GM19240 (cell line): ENCODE results near the gene KHK.
A peak's percentile ranks its signal among the peaks of the same experiment; 100 is the strongest.

Source experiments
- DNase-seq: peaks from one replicate; pipeline ENCODE4 v3.0.0; 2011; ENCODE audit warnings: low spot score; ENCODE audit not compliant: insufficient read length

KHK gene

DNA sequence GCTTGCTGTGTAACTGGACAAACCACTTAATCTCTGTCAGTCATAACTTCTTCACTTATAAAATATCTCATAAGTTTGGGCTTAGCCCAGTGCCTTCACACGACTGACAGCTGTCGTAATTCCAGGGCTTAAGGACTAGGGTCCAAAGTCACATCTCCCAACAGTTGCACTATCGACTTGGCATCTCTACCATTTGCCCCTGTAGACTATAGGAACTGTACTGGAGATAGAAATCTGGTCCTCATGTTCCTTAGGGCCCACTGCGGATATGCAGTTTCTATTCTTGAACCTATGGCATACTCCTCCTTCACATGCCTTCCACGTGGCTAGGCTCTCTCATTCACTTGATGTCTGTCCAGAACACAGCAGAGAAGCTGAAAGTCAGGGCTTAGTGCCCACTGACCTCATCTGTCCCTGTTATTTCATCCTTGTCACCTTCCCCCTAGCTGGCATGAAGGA lies 39.7 kb downstream of the KHK start:
- no peak for DNase-seq

DNA sequence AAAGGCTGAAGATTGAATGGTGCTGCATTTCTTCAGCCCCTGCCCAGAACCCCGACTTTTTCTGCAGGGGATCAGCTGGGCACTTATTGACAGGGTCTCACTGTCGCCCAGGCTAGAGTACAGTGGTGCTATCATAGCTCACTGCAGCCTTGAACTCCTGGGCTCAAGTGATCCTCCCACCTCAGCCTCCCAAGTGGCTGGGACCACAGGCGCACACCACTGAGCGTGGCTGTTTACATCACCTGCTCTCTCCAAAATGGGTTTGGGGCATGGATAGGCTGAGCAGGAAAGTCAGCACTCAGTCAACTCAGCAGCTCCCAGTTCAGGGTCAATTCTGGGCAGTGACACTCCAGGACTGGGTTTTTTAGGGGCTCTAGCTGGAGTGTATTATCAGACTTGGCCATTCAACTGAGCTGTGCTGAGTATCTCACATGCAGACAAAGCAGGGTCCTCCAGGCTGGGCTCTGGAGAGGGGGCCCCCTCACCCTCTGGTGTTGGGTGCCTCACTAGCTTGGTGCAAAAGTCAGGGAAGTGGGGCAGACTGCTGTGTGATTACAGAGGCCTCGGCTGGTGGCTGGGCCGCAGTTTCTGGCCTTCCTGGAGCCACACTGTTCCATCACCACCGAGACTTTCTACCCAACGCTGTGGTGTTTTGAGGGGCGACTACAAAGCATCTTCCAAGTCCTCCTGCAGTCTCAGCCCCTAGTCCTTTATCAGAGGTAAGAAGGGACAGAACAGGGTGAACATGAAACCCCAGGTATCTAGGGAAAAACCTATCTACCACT lies 41.5 kb downstream of the KHK start:
- no peak for DNase-seq

DNA sequence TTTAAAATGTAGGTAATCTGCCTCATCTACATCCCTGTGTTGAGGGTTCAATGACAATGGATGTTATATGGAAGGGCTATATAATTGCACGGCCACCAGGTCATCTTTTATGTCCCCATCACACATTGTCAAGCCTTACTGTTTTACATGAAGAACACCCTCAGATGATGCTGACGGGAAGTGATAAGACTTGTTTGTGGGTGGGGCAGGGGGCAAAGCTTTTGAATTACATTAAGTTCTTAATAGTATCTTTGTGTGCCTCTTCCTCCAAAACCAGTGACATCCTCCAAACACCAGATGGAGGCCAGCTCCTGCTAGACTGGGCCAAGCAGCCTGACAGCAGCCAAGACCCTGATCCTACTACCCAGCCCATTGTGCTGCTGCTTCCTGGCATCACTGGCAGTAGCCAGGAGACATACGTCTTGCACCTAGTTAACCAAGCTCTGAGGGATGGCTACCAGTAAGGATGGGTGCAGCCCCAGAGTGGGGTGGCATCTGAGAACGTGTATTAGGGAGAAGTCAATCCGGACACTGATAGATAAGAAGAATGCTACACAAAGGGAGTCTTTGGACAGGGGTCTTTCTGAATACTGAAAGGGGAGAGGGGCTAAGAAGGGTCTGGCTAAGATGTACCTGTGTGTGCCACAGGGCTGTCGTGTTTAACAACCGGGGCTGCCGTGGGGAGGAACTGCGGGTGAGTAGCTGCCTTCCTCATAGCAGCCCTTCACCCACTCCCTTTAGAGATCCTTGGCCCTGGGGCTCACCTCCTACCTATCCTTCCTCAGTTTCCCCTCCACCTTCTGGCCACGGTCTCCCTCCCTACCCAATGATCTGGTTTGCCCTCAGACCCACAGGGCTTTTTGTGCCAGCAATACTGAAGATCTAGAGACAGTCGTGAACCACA lies 42.3 kb downstream of the KHK start:
- DNase-seq = no peak

DNA sequence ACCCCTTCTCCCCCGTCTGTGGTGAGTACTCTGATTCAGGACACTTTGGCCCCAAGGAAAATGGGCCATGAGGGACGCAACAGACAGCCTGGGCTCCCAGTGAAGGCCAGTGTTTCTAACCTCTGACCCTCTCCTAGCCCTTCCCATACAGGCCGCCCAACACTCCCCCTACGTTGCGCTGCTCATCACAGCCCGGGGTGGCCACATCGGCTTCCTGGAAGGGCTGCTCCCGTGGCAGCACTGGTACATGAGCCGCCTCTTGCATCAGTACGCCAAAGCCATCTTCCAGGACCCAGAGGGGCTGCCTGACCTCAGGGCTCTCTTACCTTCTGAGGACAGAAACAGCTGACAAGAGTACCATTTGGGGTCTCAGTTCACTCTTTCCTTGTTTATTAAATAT lies 43.8 kb downstream of the KHK start:
- no peak for DNase-seq

DNA sequence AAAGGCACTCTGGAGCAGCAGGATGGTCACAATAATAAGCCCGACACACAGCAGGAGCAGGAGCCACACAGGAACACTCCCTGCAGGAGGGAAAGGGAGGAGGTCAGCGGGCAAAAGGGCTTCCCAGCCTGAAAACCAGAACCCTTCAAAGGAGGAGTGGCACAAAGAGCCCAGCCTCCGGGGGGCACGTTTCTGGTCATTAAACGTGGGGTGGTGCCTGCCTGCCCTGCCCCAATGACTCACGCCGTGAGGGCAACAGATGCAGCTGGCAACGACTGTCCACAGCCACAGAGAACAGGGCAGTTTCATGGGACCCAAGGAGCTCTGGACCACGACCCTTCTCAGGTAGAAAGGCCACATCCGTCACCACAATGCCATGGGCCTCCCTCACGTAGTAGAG lies 44.9 kb downstream of the KHK start:
- DNase-seq = no peak

DNA sequence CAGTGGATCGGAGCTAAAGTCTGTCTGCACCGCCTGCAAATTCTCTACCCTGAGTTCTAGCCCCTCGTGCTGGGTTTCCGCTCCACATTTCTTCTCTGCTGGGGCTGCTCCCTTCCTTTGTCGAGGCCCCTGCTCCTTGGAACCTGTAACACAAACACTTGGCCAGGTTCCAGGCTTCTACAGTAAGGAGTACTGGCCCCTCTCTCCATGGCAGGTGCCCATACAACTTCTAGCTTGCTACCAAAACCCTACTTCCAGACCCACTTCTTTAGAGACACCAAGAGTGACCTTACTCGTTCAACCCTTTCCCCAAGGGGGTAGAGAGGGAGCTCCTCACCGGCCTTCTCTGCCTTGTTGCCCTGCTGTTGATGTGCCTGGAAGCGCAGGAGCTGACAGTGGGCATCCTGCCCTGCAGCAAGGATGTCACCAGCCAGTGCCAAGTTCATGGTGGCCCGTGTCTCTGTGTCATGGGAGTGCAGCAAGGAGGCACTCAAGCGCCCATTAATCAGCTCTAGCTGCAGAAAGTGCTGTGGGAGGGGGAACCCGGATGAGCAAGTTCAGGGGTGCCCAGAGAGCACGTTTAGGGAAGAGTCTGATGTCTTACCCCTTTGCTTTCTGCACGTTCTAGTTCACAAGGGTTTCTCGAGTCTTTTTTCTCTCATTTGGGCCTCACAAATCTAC lies 46.8 kb downstream of the KHK start:
- peak; percentile 33 for DNase-seq

DNA sequence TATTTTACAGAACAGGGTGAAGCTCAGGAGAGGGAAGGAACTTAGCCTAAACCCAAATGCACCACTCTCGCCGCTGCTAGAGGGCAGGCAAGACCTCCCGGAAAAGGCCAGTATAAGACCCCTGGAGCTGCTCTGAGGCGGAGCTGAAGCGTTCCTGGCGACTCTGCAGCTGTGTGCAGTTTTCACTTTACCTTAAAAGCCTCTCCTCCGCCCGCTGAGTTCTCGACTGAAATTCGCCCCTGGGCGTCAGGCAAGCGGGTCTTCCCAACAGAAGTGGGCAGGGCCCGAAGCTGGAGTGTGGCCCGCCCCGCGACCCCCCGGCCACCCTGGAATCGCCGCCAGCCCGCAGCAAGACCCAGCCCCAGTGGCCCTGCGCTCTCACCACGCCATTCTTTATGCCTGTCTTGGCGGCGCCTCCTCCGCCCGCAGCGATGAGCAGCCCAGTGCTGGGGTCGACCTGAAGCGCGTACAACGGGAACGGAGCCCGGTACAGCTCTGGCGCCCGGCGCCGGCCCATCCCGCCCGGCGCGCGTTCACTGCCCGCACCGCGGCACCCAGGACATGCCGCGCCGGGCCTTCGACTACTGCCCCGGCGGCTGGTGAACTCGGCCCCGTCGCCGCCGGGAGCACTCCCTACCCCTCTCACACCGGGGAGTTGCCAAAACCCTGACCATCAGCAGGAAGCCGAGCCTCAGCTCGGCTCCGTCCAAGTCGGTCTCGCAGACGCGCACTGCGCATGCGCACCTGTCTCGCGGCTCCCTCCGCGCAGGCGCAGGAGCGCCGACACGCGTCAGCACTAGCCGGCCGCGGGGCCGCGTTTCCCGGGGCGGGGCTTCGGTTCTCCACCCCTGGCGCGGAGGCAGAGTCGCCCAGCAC lies 47.6 kb downstream of the KHK start, which contains the start of gene PREB:
PREB (minus strand) TSS at position 732 of the 876 bp plus-strand sequence; CDS start at position 517, 215 bp downstream.
- DNase-seq = peak; percentile 94

DNA sequence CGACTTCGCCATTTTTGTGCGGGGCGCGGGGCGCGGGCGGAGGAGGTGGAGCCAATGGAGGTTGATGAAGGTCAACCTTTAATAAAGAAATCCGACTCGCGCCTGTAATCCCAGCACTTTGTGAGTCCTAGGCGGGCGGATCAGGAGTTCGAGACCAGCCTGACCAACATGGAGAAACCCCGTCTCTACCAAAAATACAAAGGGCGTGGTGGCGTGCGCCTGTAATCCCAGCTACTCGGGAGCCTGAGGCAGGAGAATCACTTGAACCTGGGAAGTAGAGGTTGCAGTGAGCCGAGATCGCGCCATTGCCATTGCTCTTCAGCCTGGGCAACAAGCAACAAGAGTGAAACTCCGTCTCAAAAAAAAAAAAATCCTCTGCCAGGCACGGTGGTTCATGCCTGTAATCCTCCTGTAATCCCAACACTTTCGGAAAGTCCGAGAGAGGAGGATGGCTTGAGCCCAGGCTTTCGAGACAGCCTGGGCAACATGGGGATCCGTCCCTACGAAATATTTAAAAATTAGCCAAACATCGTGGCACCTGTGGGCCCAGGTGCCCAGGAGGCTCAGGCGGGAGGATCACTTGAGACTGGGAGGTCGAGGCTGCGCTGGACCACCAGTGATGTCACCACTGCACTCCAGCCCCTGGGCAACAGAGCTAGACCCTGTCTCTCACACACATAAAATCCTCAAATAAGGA lies 48.4 kb downstream of the KHK start:
- no peak for DNase-seq

DNA sequence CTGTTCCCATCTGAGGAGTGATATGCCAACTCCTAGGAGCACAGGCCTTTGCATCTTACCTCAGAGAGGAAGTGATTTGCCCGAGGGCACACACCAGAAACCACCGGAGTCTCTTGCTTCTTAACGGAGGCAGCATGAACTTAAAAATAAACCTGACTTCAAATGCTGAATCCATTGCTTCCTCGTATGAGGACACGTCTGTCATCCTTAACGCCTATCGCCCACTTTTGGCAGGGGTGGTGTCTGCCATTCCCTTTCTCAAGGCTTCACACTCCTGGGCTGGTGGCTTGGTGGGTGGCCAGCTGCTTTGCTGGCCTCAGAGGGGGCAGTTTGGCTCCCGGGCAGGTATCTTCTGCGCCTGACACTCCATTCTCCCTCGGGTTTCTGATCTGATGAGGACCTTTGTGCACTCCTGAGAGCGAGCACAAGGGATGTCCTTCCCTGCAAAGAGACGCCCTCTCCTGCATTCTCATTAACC lies 48.9 kb downstream of the KHK start:
- DNase-seq = no peak

DNA sequence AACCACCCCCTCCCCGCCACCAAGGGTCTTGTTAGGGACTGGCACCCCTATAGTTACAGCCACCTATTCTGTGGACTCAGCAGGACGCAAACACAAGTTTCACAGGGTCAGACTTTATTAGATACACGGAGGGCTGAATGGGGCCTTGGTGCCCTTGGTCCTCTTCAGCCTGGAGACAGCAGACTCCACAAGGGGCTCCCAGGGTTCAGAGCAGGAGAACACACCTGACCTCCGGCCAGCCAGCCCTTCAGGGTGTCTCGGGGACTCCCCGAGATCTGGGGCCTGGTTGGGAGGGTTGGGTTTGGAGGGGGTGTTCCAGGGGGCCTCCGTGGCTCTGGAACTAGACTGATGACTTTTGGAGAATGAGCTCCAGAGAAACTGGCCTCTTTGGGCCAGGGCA lies 50.2 kb downstream of the KHK start:
- DNase-seq = no peak

DNA sequence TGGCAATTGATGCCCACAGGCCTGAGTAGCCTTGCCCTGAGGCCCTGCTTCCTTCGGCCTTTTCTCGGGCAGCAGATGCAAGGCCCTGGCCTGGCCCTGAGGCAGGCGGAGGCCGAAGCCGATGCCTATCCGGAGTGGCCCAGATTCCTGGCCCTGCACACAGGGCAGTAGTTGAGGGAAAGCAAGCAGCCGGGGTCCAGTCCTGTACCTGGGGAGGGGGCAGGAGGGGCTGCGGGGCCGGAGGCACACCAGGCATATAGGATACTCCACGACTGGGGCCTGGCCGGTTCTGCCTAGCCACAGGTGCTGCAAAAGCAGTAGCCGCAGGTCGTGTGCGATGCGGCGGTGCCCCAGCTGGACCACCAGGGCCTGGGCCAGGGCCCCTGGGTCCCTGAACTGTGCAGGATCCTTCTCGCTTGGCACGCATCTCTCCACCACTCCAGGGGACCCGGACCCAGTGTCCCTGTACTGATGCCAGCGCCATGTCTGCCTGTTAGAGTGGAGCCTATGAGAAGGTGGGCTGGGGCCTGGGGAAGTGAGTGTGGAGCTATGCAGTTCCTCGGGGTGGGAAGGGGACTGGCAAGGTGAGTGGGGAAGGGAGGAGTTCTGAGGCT lies 50.9 kb downstream of the KHK start:
- DNase-seq = no peak

DNA sequence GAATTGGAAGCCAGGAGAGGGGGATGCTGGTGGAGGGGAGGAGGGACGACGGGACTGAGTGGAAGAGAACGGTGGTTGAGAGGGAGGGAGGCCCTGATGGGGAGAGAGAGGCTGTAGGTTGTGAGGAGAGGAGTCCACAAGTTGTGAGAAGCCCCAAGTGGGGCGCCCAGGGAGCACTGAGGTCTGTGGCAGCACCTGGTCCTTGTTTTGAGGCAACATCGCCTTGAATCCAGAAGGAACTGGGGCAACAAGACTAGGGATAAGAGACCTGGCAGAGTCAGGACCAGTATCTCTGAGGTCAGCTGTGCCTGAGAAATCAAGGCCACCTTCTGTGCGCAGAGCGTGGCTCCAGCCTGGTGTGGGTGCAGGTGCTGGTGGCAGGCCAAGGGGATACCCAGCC lies 51.5 kb downstream of the KHK start:
- DNase-seq = no peak

DNA sequence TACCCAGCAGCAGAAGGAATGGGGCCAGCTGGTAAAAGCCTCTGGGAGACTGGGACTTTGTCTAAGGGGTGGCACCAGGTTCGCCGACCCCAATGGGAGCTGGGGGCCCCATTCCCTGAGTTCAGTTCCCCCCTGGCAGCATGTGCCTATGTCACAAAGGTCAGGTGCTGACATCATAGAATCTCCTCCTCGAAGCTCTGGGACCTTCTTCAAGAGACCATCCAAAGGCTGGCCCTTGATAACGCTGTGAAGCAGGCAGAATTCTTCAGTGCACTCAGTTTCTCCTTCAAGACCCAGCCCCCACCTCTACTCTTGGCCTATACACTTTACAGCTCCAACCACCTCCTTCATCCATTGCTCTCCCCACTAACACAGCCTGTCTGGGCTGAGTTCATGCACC lies 52.7 kb downstream of the KHK start, which contains the start of gene PRR30:
PRR30 (minus strand) TSS at position 101 of the 400 bp plus-strand sequence. CDS start 1,081 bp downstream, outside the sequence.
- DNase-seq = no peak

DNA sequence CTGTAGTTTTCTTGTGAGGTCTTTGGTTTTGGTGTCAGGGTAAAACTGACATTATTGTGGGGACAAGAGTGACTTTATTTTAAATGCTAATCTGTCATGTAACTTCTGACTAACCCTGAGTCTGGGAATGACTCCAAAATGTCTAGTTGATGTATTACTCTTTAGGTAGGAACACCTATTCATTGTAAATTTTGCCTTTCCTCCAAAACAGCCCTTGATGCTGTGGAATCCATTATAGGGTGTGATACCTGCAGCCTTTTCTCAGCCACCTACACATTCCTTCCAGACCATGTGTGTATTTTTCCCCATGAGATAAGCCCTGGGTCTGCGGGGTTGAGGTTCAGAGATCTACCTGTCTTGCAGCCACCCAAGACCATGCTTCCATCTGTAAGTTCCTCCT lies 56.7 kb downstream of the KHK start:
- no peak for DNase-seq

DNA sequence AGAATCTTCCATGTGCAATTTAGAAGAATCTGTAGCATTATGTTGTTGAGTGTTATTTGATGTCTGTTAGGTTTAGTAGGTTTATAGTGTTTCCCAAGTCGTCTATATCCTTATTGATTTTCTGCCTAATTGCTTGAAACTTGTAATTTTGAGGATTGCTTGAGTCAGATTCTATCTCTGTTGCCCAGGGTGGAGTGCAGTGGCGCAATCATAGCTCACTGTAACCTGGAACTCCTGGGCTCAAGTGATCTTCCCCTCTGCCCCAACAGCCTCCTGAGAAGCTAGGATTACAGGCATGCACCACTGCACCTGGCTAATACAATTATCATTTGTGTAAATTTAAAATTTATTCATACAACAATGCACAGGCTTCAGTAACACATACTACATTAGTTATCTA lies 59.1 kb downstream of the KHK start:
- DNase-seq = no peak

DNA sequence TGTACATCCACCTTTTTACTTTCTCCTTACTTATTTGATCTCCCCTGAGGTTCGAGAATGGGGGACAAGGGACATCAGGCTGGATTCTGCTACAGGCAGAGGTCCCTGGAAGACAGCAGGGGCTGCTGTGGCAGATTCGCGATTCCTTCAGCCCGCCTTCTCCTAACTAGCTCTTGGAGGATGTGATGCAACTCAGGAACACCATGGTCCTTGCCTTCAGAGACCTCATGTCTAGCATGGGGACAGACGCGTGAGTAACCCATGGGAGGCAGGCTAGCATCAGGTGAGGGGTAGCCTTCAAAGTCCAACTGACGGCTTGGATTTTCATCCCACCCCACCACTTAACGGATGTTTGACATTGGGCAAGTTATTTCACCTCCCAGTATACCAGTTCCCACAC lies 61.4 kb downstream of the KHK start:
- DNase-seq = no peak

DNA sequence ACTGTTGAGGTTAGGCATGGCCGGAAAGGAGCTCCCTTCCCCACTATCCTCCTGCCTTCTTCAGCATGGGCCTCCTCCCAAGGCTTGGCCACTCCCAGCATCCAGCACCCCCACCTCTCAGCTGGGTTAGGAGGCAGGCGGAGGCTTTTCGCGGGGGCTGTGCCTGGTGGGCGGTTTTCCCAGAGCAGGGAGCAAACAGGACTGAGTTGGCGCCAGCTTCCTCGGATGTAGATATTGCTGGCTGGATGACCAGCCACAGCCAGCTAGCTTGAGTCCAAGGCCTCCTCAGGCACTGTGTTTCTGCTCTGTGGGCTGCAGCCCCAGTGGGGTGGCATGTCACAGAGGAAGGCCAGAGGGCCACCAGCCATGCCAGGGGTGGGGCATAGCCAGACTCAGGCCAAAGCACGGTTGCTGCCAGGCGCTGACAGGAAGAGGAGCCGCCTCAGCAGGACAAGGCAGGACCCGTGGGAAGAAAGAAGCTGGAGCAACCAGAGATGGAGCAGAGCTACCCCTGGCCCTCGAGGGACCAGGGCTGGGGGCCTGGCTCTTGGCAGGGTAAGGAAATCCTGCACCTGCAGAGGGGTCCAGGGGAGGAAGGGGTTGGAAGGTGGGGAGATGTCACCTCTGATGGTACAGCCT lies 62.3 kb downstream of the KHK start, which contains the start of gene TCF23:
TCF23 (plus strand) TSS at position 204 of the 639 bp plus-strand sequence; CDS start at position 334, 130 bp downstream.
- no peak for DNase-seq

DNA sequence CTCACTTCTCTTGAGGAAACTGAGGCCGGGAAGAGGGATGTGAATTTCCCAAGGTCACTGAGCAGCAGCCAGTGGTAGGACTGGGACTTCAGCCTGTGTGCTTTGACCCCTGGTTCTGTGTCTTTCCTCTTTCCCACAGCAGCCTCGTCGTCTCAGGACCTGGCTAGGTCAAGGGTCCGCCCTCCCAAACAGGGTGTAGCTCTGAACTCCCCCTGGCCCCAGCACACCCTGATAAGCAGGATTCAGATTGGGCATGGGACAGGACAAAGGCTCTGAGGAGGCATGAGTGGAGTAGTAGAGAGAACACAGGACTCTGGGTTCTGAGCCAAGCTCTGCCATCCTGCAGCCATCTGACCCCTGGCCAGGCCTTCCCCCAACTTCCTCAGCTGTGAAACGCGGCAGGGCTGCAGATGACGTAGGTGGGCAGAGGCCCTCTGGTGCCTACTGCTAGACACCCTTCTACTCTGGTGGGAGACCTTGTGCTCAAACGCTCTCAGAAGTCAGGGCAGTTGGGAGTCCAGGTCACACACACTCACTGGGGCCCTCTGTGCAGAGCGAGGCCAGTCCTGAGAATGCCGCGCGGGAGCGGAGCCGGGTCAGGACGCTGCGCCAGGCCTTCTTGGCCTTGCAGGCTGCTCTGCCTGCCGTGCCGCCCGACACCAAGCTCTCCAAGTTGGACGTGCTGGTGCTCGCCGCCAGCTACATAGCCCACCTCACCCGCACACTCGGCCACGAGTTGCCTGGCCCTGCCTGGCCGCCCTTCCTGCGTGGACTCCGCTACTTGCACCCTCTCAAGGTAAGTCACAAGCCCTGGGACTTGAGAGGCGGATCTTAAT lies 63.2 kb downstream of the KHK start:
- DNase-seq = no peak
